NCI-H2196 treated with DMSO at 0.1 percent for 48 hours (cell line): ENCODE results near the gene IL3RA.
"Not testable (repeated sequence)": the region's sequence is repeated elsewhere in the genome, so short reads cannot be mapped to it uniquely, and the experiment has no call there.

Source experiments
- DNase-seq: peaks from one replicate; lab custom pipeline; 2025; ENCODE audit not compliant: unreplicated experiment; lab: John Stamatoyannopoulos, UW

Gene IL3RA

DNA sequence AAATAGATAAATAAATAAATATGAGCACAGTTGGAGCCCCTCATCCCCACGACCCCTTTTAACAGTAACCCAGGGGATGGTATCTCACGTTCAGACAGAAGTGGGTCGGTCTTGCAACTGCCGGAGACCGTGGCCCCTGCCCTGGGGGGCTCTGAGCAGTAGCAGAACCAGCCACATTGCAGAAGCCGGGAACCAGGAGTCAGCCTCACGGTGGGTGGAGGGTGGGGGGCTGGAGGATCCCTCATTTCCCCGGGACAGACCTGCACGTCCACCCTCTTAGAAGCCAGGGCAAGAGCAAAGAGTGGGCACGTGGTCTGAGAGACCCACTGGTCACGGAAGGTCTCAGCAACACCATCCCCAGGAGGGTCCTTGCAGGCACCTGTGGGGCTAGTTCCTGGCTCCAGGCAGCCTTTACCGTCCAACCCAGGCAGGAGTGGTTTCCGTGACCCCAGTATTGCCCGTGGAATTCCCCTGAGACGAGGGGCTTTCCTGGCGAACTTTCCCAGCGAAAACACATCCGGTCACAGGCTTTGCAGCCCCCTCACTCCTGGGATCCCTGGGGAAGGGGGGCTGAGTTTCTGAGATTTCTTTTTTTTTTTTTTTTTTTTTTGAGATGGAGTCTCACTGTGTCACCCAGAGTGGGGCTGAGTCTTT is 8.8 kb upstream of the IL3RA start:
- DNase-seq = no peak

DNA sequence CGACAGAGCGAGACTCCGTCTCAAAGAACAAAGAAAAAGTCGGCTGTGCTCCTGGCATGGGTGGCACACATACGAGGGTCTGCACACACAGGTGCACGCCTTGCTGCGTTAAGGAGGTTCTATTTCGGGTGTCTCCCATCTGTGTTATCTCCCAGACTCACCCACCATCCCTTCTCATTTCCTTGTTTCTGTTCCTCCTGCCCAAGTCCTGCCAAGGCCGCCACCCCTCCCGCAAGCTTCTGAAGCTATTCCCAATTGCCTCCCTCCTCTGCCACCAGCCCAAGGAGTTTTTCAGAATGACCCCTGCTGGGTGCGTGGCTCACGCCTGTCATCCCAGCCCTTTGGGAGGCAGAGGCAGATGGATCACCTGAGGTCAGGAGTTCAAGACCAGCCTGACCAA is 6.0 kb upstream of the IL3RA start:
- DNase-seq = no peak

DNA sequence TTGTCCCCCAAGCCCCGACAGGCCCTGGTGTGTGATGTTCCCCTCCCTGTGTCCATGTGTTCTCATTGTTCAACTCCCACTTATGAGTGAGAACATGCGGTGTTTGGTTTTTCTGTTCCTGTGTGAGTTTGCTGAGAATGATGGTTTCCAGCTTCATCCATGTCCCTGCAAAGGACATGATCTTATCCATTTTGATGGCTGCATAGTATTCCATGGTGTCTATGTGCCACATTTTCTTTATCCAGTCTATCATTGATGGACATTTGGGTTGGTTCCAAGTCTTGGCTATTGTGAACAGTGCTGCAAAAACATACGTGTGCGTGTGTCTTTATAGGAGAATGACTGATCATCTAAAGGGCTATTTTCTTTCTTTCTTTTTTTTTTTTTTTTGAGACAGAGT is 4.2 kb upstream of the IL3RA start:
- not testable (repeated sequence) for DNase-seq

DNA sequence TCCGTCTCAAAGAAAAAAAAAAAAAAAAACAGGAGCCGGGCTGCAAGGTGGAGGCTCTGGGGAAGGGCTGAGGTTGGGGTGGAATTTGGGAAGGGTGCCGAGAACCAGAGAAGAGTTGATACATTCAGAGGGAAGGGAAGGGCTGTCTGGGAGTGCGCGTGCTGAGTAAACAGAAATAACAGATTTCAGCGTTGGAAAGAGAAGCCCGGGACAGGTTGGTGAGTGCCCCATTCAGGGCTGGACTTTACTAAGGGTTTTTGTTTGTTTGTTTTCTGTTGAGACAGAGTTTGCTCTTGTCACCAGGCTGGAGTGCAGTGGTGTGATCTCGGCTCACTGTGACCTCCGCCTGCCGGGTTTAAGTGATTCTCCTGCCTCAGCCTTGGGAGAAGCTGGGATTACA is 1.7 kb upstream of the IL3RA start:
- no peak for DNase-seq

DNA sequence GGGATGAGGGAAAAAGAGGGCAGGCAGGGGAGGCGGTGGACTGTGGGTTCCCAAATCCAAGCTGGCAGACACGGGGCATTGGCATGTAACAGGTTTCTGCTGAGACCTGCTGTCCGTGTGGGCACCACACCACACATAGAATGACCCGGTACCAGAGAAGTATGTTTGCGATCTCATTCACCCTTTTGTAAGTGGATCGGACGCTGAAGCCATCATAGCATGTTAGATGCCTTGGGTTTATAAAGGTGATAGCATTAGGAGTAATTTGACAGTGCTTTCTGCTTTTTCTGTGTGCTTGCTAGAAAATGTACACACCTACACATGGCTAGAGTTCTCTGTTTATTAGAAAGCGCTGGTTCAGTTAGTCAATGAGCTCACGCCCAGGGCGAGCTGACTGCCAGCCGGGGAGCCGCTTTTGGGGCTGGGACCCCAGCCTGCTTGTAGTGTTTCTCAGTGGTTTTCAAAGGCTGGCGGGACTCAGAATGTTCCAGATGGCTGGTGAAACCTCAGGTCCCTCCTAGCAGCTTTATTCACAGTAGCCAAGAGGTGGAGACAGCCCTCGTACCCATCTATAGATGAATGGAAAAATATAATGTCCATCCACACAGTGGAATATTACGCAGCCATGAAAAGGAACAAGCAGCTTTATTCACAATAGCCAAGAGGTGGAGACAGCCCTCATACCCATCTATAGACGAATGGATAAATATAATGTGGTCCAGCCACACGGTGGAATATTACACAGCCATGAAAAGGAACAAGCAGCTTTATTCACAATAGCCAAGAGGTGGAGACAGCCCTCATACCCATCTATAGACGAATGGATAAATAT is 579 bp downstream of the IL3RA start:
- no peak for DNase-seq

DNA sequence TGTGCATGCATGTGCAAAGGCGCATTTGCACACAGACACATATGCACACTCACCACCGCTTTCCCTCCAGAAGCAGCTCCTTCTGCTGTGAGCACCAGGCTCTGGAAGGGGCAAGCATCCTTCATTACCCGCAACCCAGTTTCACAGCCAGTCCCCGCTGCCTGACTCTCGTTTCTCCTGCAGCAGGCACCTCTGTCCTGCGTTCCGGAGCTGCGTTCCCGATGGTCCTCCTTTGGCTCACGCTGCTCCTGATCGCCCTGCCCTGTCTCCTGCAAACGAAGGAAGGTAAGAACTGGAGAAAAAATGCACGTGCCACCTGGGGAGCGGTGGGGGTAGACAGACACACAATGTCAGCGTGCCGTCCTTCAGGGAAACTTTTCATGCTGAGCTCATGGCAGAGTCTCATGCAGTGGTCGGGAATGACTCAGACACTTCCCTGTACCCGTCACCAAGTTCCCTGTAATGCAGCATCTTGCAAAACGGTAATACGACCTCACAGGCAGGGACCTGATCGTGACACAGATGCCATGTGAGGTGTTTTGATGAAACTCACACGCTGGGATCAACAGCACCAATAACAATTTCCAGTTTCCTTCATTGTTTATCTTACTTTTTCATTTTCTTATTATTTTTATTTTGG is 5.1 kb downstream of the IL3RA start:
- DNase-seq = no peak

DNA sequence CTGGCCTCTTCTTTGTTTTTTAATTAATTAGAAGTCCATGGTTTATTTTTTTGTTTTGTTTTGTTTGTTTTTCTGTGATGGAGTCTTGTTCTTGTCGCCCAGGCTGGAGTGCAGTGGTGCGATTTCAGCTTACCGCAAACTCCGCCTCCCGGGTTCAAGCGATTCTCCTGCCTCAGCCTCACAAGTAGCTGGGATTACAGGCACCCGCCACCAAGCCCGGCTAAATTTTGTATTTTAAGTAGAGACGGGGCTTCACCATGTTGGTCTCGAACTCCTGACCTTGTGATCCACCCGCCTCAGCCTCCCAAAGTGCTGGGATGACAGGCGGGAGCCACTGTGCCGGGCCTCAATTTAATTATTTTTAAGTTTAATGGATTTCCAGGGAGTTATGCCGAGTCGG is 13.0 kb downstream of the IL3RA start:
- DNase-seq = not testable (repeated sequence)

DNA sequence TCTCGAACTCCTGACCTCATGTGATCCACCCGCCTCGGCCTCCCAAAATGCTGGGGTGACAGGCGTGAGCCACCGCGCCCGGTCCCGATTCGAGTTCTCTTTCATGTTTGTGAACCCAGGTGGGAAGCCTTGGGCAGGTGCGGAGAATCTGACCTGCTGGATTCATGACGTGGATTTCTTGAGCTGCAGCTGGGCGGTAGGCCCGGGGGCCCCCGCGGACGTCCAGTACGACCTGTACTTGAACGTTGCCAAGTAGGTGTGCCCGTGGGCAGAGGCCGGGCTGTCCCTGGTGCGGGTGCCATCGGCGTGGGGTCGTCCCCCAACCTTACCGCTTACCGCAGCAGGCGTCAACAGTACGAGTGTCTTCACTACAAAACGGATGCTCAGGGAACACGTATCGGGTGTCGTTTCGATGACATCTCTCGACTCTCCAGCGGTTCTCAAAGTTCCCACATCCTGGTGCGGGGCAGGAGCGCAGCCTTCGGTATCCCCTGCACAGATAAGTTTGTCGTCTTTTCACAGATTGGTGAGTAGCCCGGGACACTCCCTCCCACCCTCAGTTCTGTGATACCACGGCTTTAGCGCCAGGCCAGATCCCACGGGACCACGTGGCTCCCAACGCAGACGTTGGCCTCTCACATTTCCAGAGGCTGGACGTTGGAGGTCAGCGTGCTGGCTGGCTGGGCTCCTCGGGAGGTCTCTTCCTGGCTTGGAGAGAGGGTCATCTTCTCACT is 15.6 kb downstream of the IL3RA start:
- DNase-seq = no peak

DNA sequence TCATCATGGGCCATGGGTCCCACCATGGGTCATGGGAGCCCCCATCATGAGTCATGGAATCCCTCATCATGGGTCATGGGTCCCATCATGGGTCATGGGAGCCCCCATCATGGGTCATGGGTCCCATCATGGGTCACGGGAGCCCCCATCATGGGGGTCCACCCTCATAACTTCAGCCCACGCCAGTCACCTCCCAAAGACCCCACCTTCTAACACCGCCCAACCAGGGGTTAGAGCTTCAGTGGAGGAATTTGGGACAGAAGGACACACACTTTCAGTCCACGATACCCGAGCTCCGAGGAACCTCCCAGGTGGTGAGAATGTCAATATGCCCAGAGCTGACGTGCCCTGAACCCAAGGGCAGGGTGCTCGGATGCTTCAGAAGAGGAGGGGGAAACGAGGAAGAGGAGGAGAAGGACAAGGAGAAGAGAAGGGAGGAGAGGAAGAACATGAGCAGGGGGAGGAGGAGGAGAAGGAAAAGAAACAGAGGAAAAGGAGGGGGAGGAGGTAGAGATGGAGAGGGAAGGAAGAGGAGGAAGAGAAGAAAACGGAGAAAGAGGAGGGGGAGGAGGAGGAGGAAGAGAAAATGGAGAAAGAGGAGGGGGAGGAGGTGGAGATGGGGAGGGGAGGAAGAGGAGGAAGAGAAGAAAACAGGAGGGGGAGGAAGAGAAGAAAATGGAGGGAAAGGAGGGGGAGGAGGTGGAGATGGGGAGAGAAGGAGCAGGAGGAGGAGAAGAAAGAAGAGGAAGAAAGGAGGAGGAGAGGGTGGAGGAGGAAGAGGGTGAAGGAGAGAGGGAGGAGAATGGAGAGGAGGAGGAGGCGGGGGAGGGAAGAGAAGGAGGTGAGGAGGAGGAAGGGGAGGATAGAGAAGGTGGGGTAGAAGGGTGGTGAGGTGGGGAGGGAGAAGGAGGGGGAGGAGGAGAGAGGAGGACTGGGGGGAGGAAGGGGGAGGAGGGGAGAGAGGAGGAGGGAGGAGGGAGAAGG is 17.7 kb downstream of the IL3RA start:
- no peak for DNase-seq

DNA sequence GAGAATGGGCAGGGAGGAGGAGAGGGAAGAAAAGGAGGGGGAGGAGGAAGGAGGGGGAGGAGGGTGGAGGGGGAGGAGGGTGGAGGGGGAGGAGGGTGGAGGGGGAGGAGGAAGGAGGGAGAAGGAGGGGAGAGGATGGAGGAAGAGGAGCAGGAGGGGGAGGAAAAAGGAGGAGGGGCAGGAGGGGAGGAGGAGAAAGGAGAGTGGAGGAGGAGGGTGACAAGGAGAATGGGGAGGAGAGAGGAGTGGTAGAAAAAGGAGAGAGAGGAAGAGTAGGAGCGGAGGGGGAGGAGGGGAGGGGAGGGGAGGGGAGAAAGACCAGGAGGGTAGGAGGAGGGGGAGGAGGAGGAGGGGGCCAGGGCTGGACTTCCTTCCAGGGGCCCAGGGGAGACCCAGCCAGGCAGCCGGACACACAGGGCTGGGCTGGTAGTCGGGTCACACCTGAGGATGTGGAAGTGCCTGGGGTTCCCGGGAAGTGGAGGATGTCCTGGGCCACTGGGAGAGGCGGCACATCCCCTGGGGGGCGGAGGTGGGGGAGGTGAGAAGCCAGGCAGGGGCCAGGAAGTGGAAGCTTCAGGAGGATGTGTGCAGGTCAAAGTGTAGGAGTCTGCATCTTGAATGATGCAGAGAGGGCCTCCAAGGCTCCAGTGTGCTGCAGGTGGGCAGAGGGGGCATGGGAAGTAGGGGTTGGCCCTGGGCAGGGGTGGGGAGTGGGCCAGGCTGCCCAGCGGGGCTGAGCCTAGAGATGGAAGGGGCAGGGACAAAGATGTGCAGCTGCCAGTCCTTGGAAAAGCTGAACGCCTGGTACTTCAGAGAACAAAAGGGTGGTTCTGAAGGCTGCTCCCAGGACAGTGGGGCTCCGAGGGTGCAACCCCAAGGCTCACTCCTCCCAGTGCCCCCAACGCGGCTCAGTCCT is 18.8 kb downstream of the IL3RA start:
- no peak for DNase-seq

DNA sequence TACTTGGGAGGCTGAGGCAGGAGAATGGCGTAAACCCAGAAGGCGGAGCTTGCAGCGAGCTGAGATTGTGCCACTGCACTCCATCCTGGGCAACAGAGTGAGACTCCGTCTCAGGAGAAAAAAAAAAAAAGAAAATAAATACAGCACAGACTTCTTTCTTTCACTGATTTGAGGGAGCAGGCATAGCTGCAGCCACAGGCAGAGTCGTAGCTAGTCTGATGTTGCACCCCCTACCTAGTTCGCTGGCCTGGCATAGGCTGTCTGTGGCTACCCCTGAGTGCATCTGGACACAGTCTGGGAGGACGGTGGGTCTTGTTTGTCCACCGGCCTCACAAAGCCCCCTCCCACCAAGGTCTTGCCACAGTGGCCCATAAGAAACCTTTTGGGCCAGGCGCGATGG is 21.4 kb downstream of the IL3RA start:
- no peak for DNase-seq

DNA sequence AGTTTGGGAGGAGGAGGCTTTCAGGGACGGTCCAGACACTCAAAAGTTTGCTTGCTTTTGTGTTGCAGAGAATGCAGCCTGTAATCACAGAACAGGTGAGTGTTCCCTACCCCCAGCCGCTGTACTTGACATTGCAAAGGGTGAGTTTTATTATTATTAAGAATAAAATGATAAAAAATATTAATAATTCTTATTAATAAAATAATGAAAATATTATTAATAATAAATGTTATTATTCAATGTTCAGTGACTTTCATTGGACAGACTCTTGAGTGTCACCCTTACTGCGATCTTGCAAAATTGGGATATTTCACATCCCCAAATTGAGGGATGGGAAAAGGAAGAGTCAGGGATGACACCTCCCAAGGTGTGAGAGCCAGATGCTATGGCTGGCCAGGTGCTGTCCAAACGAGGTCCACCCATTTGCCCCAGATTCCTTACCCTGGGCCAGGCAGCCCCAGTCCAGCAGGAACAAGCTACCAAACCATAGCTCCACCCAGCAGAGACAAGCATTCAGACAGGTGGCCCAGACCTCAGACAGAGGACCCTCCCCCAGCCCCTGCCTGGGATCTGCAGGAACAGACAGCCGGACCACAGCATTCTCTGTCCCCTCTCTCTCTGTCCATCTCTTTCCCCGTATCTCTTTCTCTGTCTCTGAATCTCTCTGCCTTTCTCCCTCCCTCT is 22.4 kb downstream of the IL3RA start:
- no peak for DNase-seq

DNA sequence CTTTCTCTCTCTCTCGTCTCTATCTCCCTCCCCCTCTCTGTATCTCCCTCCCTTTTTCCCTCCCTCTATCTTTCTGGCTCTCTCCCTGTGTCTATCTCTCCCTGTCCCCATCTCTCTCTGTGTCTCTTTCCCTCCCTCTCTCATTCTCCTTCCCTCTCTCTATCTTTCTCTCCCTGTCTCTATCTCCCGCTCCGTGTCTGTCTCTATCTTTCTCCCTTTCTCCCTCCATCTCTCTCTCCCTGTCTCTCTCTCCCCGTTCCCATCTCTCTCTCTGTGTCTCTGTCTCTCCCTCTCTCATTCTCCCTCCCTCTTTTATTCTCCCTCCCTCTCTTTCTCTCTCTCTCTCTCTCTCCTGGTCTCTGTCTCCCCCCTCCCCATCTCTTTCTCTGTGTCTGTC is 22.9 kb downstream of the IL3RA start:
- no peak for DNase-seq

DNA sequence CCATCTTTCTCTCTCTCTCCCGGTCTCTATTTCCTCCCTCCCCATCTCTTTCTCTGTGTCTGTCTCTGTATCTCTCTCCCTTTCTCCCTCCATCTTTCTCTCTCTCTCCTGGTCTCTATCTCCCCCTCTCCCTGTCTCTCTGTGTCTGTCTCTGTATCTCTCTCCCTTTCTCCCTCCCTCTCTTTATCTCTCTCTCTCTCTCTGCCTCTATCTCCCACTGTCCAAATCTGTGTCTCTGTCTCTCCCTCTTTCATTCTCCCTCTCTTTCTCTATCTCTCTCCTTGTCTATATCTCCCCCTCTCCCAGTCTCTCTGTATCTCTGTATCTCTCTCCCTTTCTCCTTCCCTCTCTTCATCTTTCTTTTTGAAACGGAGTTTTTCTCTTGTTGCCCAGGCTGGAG is 23.6 kb downstream of the IL3RA start:
- DNase-seq = no peak

DNA sequence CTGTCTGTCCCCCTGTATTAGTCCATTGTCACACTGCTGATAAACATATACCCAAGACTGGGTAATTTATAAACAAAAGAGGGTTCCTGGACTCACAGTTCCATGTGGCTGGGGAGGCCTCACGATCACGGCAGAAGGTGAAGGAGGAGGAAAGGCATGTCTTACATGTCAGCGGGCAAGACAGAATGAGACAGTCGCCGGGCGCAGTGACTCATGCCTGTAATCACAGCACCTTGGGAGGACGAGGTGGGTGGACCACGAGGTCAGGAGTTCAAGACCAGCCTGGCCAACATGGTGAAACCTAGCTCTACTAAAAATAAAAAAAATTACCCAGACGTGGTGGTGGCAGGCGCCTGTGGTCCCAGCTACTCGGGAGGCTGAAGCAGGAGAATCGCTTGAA is 24.7 kb downstream of the IL3RA start:
- DNase-seq = no peak

DNA sequence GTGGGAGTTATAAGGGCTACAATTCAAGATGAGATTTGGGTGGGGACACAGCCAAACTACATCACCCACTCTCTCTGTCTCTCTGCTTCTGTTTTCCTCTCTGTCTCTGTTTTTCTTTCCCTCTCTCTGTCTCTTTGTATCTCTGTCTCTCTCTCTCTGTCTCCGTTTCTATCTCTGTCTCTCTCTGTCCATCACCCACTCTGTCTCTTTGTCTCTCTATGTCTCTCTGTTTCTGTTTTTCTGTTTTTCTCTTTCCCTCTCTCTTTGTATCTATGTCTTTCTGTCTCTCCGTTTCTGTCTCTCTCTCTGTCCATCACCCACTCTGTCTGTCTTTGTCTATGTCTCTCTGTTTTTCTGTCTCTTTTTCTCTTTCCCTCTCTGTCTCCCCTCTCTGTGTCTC is 25.3 kb downstream of the IL3RA start:
- no peak for DNase-seq

DNA sequence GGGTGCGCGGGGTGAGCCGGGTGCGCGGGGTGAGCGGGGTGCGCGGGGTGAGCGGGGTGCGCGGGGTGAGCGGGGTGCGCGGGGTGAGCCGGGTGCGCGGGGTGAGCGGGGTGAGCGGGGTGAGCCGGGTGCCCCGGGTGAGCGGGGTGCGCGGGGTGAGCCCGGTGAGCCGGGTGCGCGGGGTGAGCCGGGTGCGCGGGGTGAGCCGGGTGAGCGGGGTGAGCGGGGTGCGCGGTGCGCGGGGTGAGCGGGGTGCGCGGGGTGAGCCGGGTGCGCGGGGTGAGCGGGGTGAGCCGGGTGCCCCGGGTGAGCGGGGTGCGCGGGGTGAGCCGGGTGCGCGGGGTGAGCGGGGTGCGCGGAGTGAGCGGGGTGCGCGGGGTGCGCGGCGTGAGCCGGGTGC is 29.8 kb downstream of the IL3RA start:
- DNase-seq = not testable (repeated sequence)

DNA sequence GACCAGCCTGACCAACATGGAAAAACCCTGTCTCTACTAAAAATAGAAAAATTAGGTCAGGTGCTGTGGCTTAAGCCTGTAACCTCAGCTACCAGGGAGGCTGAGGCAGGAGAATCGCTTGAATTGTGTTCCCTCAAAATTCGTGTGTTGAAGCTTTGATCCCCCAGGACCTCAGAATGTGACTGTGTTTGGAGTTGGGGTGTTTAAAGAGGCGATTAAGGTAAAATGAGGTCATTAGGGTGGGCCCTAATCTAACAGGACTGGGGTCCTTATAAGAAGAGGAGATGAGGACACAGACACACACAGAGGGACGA is 31.8 kb downstream of the IL3RA start:
- DNase-seq = no peak

DNA sequence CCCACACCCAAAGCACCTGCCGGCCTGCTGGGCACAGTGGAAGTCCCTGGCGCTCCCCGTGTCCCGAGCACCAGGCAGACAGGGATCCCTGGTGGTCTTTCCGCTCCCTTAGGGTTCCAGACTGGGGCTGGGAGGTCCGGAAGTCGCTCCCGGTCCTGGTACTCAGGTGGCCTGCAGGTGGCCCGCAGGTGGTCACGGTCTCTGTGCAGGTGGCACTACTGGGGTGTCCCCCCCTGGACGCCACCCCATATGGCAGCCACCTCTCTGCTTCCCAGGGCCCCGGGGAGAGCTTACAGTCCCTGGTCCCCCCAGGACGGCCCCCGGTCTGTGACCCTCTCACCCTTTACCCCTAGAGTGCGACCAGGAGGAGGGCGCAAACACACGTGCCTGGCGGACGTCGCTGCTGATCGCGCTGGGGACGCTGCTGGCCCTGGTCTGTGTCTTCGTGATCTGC is 41.7 kb downstream of the IL3RA start:
- no peak for DNase-seq
